A549 (cell line): ENCODE results near the gene CFI.

Experiments
- CTCF ChIP-seq: fragments of >200 bp; sonication (Bioruptor Twin); formaldehyde crosslinking; IDR thresholded peaks from 3 replicates; pipeline ENCODE4 v1.5.1; 2016
- HDAC2 ChIP-seq: fragments of 200-600 bp; sonication (generic); IDR thresholded peaks from 2 replicates; pipeline ENCODE4 v1.6.1; 2016
- KDM1A ChIP-seq: fragments of 200-600 bp; sonication (generic); IDR thresholded peaks from 2 replicates; pipeline ENCODE4 v1.6.1; 2016; ENCODE audit warnings: low read depth, mild to moderate bottlenecking
- MAFK ChIP-seq: fragments of 450-650 bp; IDR thresholded peaks from 2 replicates; pipeline ENCODE4 v1.6.1; 2014; ENCODE audit not compliant: partially characterized antibody
- NFE2L2 ChIP-seq: fragments of 150-350 bp; conservative IDR thresholded peaks from 2 replicates; pipeline ENCODE4 v1.6.1; 2014; ENCODE audit warnings: low read length
- POLR2A ChIP-seq: IDR thresholded peaks from 2 replicates; pipeline ENCODE4 v1.6.1; 2012; ENCODE audit warnings: mild to moderate bottlenecking, low read length
- RAD21 ChIP-seq, 2 experiments: fragments of >200 bp in 1 of 2; sonication (Bioruptor Twin) in 1 of 2; formaldehyde crosslinking in 1 of 2; IDR thresholded peaks in 1 of 2; conservative IDR thresholded peaks in 1 of 2; 2 replicates in 1 of 2; 3 replicates in 1 of 2; pipeline ENCODE4 v1.6.1; 2012 to 2018; ENCODE audit warnings: inconsistent platforms in 1 of 2
- RCOR1 ChIP-seq: fragments of 150-350 bp; IDR thresholded peaks from 2 replicates; pipeline ENCODE4 v1.6.1; 2014; ENCODE audit warnings: antibody characterized with exemption, low read length, low read depth
- TFCP2L1 ChIP-seq: fragments of 250-450 bp; sonication (Bioruptor Pico); IDR thresholded peaks from 2 replicates; pipeline ENCODE4 v1.5.0; 2021; ENCODE audit warnings: mild to moderate bottlenecking
- USF2 ChIP-seq: fragments of 450-650 bp; IDR thresholded peaks from 2 replicates; pipeline ENCODE4 v1.6.1; 2014; ENCODE audit warnings: antibody characterized with exemption
- ZFP36 ChIP-seq: fragments of 450-650 bp; IDR thresholded peaks from 2 replicates; pipeline ENCODE4 v1.6.1; 2014; ENCODE audit warnings: borderline replicate concordance; ENCODE audit not compliant: partially characterized antibody
- TF ChIP-seq, protein P1 (sequence below): fragments of >200 bp; sonication (Bioruptor Twin); formaldehyde crosslinking; IDR thresholded peaks from 3 replicates; pipeline ENCODE4 v1.6.1; 2016
- TF ChIP-seq, protein P2 (sequence below): fragments of 150-350 bp; IDR thresholded peaks from 2 replicates; pipeline ENCODE4 v1.6.1; 2014; ENCODE audit warnings: low read depth, mild to moderate bottlenecking, low read length
- TF ChIP-seq, protein P3 (sequence below): IDR thresholded peaks from 2 replicates; pipeline ENCODE4 v1.6.1; 2012

GRCh38 chr4:109748114-109748513 lies 53.7 kb downstream of the CFI start:
- TF ChIP-seq KDM1A: no peak
- TF ChIP-seq CTCF: no peak
- TF ChIP-seq RAD21 (conservative IDR thresholded peaks at IDR 0.05 in 1 of 2, IDR thresholded peaks at IDR 0.05 in 1 of 2): no peak
- TF ChIP-seq POLR2A: no peak
- TF ChIP-seq, protein P1, sequence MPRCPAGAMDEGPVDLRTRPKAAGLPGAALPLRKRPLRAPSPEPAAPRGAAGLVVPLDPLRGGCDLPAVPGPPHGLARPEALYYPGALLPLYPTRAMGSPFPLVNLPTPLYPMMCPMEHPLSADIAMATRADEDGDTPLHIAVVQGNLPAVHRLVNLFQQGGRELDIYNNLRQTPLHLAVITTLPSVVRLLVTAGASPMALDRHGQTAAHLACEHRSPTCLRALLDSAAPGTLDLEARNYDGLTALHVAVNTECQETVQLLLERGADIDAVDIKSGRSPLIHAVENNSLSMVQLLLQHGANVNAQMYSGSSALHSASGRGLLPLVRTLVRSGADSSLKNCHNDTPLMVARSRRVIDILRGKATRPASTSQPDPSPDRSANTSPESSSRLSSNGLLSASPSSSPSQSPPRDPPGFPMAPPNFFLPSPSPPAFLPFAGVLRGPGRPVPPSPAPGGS: no peak
- no peak for TF ChIP-seq HDAC2
- TF ChIP-seq MAFK: no peak
- TF ChIP-seq, protein P2, sequence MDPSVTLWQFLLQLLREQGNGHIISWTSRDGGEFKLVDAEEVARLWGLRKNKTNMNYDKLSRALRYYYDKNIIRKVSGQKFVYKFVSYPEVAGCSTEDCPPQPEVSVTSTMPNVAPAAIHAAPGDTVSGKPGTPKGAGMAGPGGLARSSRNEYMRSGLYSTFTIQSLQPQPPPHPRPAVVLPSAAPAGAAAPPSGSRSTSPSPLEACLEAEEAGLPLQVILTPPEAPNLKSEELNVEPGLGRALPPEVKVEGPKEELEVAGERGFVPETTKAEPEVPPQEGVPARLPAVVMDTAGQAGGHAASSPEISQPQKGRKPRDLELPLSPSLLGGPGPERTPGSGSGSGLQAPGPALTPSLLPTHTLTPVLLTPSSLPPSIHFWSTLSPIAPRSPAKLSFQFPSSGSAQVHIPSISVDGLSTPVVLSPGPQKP: no peak
- no peak for TF ChIP-seq NFE2L2
- TF ChIP-seq RCOR1: no peak
- no peak for TF ChIP-seq TFCP2L1 (CRISPR knock-in tag)
- TF ChIP-seq ZFP36: no peak
- no peak for TF ChIP-seq USF2
- TF ChIP-seq, protein P3, sequence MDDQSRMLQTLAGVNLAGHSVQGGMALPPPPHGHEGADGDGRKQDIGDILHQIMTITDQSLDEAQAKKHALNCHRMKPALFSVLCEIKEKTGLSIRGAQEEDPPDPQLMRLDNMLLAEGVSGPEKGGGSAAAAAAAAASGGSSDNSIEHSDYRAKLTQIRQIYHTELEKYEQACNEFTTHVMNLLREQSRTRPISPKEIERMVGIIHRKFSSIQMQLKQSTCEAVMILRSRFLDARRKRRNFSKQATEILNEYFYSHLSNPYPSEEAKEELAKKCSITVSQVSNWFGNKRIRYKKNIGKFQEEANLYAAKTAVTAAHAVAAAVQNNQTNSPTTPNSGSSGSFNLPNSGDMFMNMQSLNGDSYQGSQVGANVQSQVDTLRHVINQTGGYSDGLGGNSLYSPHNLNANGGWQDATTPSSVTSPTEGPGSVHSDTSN: no peak
